GM19455 (cell line): Measurements from ENCODE around the gene COL16A1.

Experiments
- ATAC-seq: cut with Tn5 transposase; IDR thresholded peaks from one replicate; pipeline ENCODE4 v1.9.1; 2021; ENCODE audit not compliant: unreplicated experiment

COL16A1 gene

DNA sequence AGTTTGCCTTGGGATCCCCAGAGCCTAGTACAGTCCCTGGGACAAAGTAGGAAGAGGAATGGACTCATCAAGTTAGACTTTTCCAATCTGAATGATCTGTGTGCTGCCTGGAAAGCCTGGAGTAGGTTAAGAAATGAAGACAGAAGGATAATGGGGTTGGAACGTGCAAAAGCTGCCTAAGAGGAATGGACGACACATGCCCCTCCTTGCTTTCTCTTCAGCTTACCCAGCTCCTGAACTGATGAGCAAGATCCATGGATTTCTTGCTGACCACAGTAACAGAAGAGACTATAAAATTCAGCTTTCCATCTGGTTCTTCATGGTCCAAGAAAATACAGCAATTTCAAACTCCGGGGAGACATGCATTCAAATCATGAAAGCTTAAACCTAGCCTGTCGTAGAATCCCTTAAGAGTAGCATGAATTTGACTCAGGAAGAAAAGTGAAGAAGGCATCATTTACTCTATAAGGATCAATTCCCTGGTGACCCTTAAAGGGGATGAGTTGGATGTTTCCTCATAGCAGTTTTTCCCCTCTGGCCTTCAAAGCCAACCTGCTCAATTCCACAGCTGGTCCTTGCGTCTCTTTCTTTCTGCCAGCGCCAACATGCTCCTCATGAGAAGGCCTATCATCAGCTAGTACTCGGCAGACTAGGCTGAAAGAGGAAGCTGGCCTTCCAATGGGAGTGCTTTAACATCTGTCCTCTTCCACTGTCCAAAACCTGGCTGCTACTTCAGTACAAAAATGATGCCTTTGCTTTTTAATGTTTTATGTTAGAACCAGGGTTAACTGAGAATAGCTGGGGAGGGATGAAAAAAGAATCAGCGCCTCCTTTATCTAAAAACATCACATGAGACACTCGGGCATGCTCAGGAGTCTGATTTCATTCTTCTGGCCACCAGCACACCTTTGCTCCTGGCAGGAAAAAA, 53.4 kb downstream of the COL16A1 start:
- no peak for ATAC-seq

DNA sequence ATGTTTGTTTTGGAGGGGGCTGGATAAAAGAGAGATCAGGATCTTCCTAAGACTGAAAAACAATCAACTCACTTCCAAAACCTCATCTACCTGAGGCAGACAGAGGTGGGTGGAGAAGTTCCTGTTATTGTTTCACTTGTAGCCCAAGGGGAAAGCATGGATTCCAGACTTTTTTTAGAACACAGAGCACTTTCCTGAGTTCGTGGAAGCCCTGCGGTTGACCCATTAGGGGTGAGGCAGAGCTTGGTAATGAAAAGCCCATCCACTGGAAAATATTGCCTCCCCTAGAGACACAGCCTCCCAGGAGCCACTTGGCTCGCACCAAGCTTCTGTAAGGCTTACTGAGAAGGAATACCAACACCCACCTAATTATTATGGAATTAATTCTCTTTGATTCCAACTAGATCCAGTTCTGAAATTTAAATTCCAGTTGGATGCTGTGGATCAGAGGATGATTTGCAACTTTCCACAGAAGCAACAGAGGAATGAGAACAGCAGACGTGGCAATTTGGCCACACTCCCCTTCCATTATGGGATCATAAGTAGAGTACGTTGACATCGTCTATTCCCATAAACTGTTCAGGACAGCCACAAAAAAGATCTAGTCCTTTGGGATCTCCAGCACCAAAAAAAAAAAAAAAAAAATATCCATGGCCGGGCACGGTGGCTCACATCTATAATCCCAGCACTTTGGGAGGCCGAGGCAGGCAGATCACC, 55.0 kb downstream of the COL16A1 start:
- ATAC-seq, result no peak

DNA sequence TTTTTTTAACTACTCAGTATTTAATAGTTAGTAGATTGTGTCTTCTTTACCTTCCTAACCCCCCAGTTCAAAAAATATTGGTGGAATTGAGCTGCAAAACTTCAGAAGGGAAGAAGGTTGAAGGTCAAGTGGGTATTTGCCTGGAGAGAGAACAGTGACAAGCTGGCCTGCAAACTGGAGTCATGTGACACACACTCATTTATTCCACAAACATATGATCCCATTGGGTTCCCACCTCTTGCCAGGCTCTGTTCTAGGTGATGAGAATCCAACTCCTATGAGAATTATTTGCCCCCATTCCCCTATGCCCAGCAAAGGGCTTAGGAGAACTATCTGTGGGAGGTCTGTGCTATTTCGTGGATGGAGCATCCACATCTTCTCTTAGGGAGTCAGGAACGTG, 55.6 kb downstream of the COL16A1 start:
- ATAC-seq, result no peak

DNA sequence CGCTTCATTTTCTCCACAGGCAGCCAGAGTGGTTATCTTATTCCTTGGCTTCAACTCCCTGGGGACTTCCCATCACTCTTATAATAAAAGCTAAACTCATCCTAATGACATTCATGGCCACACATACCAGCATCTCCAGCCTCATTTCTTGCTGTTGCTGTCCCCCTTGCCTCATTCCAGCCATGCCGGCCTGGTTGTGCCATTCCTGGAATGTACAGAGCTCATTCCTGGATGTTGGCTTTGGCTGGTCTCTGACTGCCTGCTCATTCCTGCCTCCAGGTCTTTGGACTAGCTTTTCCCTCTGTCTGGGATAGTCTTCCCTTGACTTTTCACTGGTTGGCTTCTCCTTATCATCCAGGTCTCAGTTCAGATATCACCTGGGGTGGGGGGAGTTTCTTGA, 56.7 kb downstream of the COL16A1 start:
- ATAC-seq, result no peak

DNA sequence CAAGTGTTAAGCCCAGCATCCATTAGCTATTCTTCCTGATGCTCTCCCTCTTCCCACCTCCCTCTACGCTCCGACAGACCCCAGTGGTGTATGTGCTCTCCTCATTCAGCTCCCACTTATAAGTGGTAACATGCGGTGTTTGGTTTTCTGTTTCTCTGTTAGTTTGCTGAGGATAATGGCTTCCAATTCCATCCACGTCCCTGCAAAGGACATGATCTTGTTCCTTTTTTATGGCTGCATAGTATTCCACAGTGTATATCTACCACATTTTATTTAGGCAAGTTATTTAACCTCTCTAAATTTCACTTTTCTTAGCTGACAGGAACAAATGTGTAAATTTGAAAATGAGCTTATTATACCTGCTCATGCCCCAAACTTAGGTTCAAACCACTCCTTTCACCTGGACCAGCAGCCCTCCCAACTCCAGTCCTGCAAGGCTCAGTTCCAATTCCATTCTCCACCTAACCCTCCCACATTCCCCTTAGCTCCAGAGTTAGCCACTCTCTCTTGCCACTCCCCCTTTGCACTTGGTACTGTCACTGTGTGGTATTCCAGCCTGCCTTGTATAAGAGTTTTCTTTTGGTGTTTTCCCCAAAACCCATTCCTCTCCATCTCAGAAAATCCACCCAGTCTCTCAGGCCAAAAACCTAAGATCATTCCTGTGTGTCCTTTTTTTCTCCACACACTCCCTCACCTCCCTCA, 57.4 kb downstream of the COL16A1 start:
- ATAC-seq, result no peak

DNA sequence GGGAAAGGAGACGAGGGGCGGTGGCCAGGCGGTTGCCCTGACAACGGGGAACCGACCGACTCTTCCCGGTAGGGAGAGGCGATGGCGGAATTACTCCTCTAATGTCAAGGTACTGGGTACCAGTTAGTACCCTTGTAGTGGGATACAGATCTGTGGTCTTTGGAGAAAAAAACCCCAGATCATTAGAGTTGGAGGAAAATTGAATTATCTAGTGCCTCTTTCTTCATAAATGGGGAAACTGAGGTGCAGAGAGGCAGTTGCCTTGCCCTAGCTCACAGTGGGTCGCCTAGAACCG, 58.6 kb downstream of the COL16A1 start:
- ATAC-seq, result no peak

DNA sequence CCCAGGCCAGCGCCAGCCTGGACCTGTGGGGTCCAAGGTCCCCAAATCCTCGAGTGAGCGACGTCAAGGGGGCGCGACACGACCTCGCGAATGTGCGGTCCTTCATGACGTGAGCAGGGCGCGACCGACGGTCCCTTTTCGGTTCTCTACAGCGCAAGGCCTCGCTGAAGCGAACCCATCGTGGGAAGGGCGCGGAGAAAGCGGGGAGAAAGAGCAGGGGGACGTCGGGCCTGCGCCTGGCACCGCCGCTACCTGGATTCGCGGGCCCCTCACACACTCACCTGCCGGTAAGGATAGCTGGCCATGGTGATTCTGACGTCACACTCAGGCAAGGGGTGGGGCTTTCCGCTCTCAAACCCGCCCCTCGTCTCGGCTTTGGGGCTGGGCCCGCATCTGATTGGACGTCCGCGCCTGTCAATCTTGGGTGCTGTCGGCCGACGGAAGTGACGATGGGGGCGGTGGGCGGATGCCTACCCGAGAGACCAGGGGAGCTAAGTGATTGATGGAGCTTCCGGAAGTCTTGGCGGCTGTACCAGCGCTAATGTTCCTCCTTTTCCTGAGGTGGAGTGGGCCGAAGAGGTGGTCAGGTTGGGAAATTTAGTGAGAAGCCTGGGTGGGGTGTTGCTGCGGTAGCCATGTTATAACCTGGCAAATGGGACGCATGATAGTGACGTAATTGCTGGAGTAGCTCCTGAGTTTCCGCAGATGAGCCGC, 59.1 kb downstream of the COL16A1 start, which contains the start of gene PEF1:
TSS of gene PEF1 (minus strand) at position 317 of the 714 bp plus-strand sequence. CDS start at position 305, 12 bp downstream.
- peak; percentile 93 for ATAC-seq

DNA sequence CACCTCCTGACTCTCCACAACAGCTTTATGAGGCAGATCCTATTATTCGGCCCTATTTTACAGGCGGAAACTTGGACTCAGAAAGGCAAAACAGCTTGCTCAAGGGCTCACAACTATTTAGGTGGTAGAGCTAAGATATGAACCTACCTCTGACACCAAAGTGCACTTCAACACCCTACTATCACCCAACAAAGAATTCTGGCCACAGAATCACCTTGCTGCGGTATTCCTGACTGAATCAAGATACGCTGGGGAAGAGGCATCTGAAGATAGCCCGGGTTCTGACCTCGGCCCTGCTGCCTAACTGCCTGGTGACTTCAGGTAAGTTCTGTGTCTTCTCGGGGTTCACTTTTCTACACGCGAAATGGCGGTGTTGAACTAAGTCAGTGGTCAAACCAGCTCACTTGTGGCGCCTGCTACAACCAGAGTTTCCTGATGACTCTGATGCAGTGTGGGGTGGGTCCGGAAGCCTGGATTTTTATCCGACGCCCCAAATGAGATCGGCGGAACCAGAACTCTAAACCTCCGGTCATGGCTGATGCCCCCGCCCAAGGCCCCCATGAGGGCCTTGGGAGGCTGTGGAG, 59.7 kb downstream of the COL16A1 start:
- ATAC-seq, result peak; percentile 26

DNA sequence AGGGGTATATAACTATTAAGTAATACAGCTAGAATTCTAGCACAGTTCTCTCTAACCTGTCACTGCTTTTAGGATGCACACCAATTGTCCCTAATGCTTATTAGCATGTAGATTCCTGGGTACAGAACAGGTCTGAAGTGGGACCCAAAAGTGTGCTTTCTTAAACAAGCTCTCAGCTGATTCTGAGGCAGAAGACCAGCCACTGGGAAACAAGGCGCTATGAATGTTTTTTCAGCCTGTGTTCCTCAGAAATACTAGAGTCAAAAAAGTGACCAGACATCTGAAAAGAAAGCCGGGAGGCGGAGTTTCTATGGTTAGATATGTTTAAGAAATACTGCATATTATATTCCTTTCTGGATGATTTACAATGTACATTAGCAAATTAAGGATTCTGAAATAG, 60.9 kb downstream of the COL16A1 start:
- ATAC-seq, result no peak

DNA sequence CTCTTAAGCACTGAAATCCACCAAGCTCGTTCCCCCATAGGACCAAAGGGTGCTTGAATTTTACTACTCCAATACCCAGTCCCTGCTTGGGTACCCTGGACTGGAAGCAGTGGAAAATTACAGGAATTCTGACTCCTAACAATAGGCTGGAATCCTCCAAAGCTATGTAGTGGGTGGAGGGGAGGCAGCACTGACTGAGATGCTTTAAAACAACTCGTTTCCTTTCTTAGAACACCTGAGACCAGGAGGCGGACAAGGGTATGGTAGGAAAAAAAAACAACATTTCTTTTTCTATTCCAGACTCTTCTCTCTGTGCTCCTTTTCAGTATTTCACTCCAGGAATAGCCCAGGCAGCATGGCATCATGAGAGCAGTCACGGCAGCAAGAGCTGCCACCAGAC, 61.5 kb downstream of the COL16A1 start:
- ATAC-seq, result no peak

DNA sequence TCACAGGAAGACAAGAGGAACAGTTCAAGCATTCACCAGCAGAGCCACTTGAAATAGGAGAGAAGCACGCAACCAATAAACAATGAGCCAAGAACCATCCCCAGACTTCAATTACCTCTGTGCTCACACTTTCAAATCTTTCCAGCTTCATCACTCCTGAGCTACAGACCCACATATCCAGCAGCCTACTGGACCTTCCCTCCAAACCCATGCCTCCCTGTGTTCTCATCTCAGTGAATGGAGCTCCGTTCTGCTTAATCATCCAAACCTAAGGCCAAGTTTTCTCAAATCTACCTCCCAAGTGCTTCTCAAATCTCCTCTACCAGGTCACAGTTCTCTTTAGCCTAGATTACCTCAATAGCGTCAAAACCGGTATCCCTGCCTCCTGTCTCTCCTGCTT, 62.9 kb downstream of the COL16A1 start:
- ATAC-seq, result no peak

DNA sequence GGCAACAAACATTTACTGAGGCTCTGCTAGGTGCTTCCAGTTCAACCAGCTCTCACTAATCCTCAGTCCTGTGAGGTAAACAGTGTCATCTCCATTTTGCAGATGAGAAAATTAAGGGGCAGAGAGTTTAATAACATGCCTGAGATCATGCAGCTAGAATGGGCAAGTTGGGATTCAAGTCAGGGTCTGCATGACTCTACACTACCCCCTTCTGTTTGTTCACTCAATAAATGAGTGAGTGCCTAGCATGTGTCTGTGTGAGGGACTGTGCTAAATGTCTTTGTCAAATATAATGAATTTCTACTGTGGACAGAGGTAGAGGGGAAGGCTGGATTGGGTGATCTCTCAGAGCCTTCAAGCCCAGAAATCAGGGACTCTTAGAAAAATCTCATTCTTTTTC, 63.6 kb downstream of the COL16A1 start:
- ATAC-seq, result no peak

DNA sequence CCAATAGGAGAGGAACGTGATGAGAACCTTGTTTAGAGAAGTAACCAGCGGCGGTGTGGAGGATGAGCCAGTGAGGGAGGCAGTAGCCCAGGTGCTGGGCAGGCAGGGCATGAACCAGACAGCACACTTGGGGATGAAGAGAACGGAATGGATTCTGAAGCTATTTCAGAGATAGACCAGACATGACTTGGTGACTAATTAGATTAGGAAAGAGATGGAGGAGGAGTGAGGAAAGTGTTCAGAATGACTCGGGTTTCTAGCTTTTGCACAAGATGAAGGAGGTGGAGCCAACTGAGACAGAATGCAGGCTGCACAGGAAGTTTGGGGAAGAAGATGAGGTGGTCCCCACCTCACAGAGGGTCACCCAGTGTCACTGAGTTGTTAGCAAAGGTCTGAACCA, 64.3 kb downstream of the COL16A1 start:
- ATAC-seq, result no peak

DNA sequence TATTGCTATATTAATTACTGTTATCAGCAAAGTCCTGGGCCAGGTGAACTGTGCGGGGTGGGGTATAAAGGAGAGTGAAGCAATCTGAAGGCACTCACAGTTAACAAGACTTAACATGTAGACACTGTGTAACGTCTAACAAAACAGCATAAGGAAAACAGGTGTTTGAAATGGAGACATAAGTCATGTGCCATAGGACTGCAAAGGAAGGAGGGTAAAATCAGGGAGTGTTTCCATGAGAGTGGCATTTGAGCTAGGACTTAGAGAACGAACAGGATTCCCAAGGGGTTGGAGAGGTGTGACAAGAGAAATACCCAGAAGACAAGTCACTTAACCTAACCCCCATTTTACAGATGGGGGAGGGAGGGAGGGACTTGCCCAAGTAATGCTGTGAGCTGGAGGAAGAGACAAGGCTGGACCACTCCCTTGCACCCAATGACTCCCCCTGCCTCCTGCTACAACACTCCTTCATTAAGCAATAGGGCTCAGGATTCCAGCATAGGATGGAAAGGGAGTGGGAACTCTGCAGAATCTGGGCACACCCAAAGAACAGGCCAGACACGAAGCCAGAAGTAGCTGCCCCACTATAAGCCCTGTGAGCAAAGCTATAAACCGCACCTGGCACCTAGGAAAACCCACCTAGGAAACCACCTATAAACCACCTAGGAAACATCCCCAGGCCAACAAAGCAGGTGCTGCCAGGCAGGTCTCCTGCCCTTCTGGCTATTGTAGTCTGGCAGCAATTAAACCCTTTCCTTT, 65.7 kb downstream of the COL16A1 start:
- no peak for ATAC-seq

DNA sequence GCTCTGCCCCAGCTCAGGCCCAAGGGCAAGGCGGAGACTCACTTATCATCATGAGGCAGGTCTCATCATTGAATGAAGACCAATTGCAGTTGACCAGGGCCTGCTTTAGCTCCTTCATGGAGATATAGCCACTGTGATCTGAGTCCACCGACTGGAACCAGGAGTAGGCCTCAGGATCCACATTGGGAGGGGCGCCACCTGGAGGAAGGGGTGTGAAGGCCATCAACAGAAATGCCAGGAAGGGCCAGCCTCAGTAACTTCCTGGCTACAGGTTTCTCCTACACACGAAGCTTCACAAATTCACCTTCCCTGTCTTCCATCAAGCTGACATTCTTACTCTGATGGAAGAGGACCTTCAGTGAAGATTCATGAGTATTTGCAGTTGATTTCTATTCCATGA, 70.7 kb downstream of the COL16A1 start:
- ATAC-seq, result no peak

DNA sequence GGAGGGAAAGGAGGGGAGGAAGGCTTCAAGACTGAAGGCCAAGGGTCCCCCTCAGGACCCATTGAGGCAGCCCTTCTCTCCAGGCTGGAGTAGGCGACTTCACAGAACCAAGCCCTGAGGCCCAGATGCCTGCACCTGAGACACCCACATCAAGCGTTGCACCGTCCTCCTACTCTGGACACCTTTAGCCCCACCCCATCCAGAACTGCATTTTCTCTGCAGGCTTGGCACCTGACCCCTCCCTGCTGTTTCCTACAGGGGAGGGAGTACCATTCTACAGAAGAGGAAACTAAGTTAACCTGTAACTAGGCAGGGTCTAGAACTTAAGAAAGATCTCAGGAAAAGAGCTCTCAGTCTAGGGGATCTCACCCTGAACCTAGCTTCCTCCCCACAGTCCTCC, 71.2 kb downstream of the COL16A1 start:
- no peak for ATAC-seq

DNA sequence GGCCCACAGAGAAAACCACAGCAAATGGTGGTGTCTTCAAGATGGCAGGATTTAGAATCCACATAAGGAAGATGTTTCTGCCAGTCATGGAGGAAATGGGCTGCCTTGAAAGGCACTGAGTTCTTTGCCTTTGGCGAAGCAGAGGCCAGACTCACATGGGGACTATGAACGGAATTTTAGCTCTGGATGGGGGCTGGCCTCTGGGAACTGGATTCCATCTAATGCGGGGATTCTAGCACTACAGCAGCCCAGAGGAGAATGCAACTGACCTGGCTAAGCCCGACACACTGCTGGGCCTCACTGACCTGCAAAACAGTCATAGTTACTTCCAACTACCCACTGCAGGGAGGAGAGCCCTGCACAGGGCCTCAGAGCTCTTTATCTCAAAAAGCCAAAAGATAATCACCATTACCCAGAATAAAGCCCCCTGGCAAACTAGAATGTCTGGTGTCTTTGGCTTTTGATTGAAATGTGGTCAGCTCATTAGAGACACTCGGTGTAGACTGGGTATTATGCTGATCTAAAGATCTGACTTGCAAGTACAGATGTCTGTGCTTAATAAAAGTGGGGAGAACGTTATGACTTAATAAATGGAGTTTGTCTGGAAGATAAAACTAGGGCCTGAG, 74.8 kb downstream of the COL16A1 start:
- ATAC-seq, result no peak

DNA sequence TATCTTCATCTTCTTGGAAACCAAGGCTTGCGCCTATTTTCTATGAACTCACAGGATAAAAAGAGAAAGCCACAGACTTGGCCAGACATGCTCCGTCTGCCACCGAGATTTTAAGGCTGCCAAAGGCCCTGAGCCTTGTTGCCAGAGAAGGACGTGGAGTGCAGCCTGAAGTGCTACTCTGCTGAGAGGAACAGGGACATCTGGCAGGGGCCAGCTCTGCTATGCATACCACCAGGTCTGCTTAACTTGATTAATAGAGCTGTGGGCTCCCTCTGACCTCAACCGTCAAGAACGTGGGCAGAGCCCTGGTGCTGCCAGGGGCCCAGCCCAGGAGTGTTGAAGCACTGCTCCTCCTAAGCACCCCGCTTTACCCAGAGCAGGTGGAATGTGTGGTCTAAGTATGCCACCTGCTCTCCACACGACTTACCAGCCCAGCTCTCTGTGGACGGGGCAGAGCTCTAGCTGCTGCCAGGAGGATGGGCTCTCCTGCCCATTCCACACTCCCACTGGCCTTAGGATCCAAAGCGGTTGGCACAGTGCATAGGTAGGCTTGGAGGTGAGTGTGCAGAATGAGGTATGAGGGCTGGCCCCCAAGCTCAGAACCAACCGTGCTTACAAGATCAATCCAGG, 75.8 kb downstream of the COL16A1 start:
- no peak for ATAC-seq

DNA sequence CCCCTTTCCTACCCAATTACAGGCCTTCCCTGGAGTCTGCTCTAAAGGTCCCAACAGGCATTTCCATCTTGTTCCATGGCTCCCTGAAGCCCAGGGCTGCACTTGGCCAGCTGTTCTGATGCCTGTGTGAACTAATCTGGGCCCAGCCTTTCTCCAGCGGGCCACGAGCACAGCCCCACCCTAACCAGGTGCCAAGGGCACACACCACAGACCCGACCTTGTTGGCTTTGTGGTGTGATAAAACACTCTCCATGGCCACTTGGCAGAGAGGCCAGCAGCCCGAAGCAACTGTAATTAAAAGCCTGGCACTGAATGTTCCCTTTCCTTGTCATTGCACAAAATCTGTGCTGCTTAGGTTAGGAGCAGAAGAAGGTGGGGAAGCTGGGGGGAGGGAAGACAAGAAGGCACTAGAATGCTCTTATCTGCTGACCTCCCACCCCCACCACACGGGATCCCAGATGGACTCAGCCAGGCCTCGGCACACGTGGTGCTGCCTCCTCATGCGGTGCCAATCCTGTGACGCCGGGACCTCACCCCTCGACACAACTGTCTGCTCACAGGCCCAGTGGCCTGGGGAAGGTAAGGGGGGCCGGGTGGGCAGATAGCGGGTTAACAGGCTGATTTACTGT, 76.4 kb downstream of the COL16A1 start:
- no peak for ATAC-seq
